PC-3 (cell line): ENCODE data around the gene BRD3. TPM values are rescaled to one million over a fixed set of nuclear protein-coding genes. Genes with fewer than 3 reads are reported as not detected.

ENCODE experiments used
- ATAC-seq: fragments of 200-7000 bp; cut with Tn5 transposase; 2 replicates; pipeline ENCODE4 v1.9.1; 2020; ENCODE audit warnings: mild to moderate bottlenecking, moderate library complexity
- BruUV-seq: library from RNA; stranded (reverse); fragments of 400-500 nt; replicated peaks from 2 replicates; lab custom pipeline; 2021; lab: Mats Ljungman, UMichigan
- CTCF ChIA-PET: fragments of 300-600 bp; sonication (Branson Sonifier 250); formaldehyde crosslinking; loops from one replicate; lab custom pipeline; 2022; ENCODE audit warnings: antibody characterized with exemption; lab: Charles Lee
- POLR2A ChIA-PET: fragments of 300-600 bp; sonication (Branson Sonifier 250); formaldehyde crosslinking; loops from one replicate; lab custom pipeline; 2022; ENCODE audit warnings: antibody characterized with exemption; ENCODE audit not compliant: unreplicated experiment; lab: Charles Lee
- DNase-seq: peaks from one replicate; pipeline ENCODE4 v3.0.0-alpha.2; 2015
- H2AFZ ChIP-seq: fragments of 300-600 bp; sonication (generic); 2 replicates; pipeline ENCODE4 v1.6.0; 2016; ENCODE audit warnings: antibody characterized with exemption, low read length
- H3F3A ChIP-seq: fragments of 300-600 bp; sonication (generic); one replicate; pipeline ENCODE4 v1.6.0; 2017; ENCODE audit warnings: antibody characterized with exemption, low read length, control low read depth, mild to moderate bottlenecking; ENCODE audit not compliant: unreplicated experiment
- H3K27ac ChIP-seq: fragments of 300-600 bp; sonication (generic); 2 replicates; pipeline ENCODE4 v1.5.1; 2016; ENCODE audit warnings: mild to moderate bottlenecking, low read length
- H3K27me3 ChIP-seq: fragments of 300-600 bp; sonication (generic); 2 replicates; pipeline ENCODE4 v1.6.1; 2016; ENCODE audit warnings: low read length, mixed read lengths
- H3K36me3 ChIP-seq: fragments of 300-600 bp; sonication (generic); 2 replicates; pipeline ENCODE4 v1.6.1; 2016; ENCODE audit warnings: low read depth, mixed run types, low read length, mixed read lengths
- H3K4me1 ChIP-seq: fragments of 300-600 bp; sonication (generic); 2 replicates; pipeline ENCODE4 v1.5.1; 2016; ENCODE audit warnings: low read length; ENCODE audit not compliant: insufficient read depth
- H3K4me2 ChIP-seq: fragments of 300-600 bp; sonication (generic); 2 replicates; pipeline ENCODE4 v1.6.0; 2016; ENCODE audit warnings: low read length
- H3K4me3 ChIP-seq: fragments of 300-600 bp; sonication (generic); 2 replicates; pipeline ENCODE4 v1.5.1; 2016; ENCODE audit warnings: mild to moderate bottlenecking, low read length, mixed read lengths
- H3K79me2 ChIP-seq: fragments of 300-600 bp; sonication (generic); 2 replicates; pipeline ENCODE4 v1.6.1; 2017; ENCODE audit warnings: low read length, mixed read lengths
- H3K9ac ChIP-seq: fragments of 300-600 bp; sonication (generic); 2 replicates; pipeline ENCODE4 v1.6.0; 2016; ENCODE audit warnings: mild to moderate bottlenecking, low read length
- H3K9me2 ChIP-seq: fragments of 300-600 bp; sonication (generic); replicated peaks from 2 replicates; pipeline ENCODE4 v1.6.1; 2016; ENCODE audit warnings: mixed run types, low read length, mixed read lengths
- H3K9me3 ChIP-seq: fragments of 300-600 bp; sonication (generic); 2 replicates; pipeline ENCODE4 v1.6.1; 2016; ENCODE audit warnings: low read length, mixed read lengths
- H4K20me1 ChIP-seq: fragments of 300-600 bp; sonication (generic); 2 replicates; pipeline ENCODE4 v1.6.1; 2016; ENCODE audit warnings: low read length, mixed read lengths
- CTCF ChIP-seq: fragments of 300-600 bp; sonication (generic); conservative IDR thresholded peaks from 2 replicates; pipeline ENCODE4 v1.5.1; 2017; ENCODE audit warnings: antibody characterized with exemption, low read depth, mild to moderate bottlenecking, low read length
- EZH2 ChIP-seq: fragments of 300-600 bp; sonication (generic); IDR thresholded peaks from one replicate; pipeline ENCODE4 v1.6.1; 2017; ENCODE audit warnings: antibody characterized with exemption, mild to moderate bottlenecking, low read length; ENCODE audit not compliant: unreplicated experiment
- EZH2phosphoT487 ChIP-seq: fragments of 300-600 bp; sonication (generic); IDR thresholded peaks from 2 replicates; pipeline ENCODE4 v1.6.1; 2018; ENCODE audit warnings: mild to moderate bottlenecking, antibody characterized with exemption, low read length, borderline replicate concordance
- intact Hi-C: fragments of 100-400 bp; cut with micrococcal nuclease; formaldehyde crosslinking; loops from 2 replicates; pipeline ENCODE4 v1.9.0; 2023
- total RNA-seq: library from RNA; depleted of rRNA; stranded (reverse); fragments of >200 nt; gene quantifications from 2 replicates; pipeline ENCODE4 v1.2.3, GENCODE V29; 2014

Gene BRD3
- total RNA-seq, 1 experiment from 2014 or later: 5.5 TPM

- no peak overlapping the region for H3K4me3 ChIP-seq
- no peaks in the 10 kb centered on the region for H3K9me3 ChIP-seq
- BruUV-seq: no TSS peak
- ATAC-seq (no peak), DNase-seq (no peak)
- H3K4me2 ChIP-seq: no peak overlapping the region
- H4K20me1 ChIP-seq: no peaks in the 10 kb centered on the region
- no peaks in the 10 kb centered on the region for H3K9me2 ChIP-seq
- ChIA-PET POLR2A (no interaction called here), CTCF (no interaction called here)
- H3F3A ChIP-seq: no peaks in the 10 kb centered on the region
- no peak overlapping the region for H2AFZ ChIP-seq
- no peaks in the 10 kb centered on the region for H3K79me2 ChIP-seq
- no peak for TF ChIP-seq EZH2
- no peak for TF ChIP-seq EZH2phosphoT487
- TF ChIP-seq CTCF: no peak
- H3K36me3 ChIP-seq: no peaks in the 10 kb centered on the region
- H3K27ac ChIP-seq: no peak overlapping the region
- intact Hi-C loops: no loop called here
- H3K27me3 ChIP-seq: no peaks in the 10 kb centered on the region
- H3K9ac ChIP-seq: no peak overlapping the region
- no peaks in the 10 kb centered on the region for H3K4me1 ChIP-seq
Measured at GRCh38 chr9:134046894-134047681, 20.7 kb downstream of the BRD3 start.

- H3K27me3 ChIP-seq: no peaks in the 10 kb centered on the region
- no peaks in the 10 kb centered on the region for H3F3A ChIP-seq
- H3K9me3 ChIP-seq: no peaks in the 10 kb centered on the region
- ATAC-seq (no peak), DNase-seq (no peak)
- no peak overlapping the region for H3K4me2 ChIP-seq
- no peaks in the 10 kb centered on the region for H4K20me1 ChIP-seq
- H3K79me2 ChIP-seq: no peaks in the 10 kb centered on the region
- H2AFZ ChIP-seq: no peak overlapping the region
- CTCF ChIA-PET: no interaction called here
- H3K4me3 ChIP-seq: no peak overlapping the region
- H3K9ac ChIP-seq: no peak overlapping the region
- H3K9me2 ChIP-seq: no peaks in the 10 kb centered on the region
- no peak overlapping the region for H3K27ac ChIP-seq
- TF ChIP-seq EZH2 (no peak), EZH2phosphoT487 (no peak), CTCF (no peak)
- intact Hi-C loops: no loop called here
- H3K36me3 ChIP-seq: no peaks in the 10 kb centered on the region
- BruUV-seq: no TSS peak
- POLR2A ChIA-PET: no interaction called here
- H3K4me1 ChIP-seq: no peaks in the 10 kb centered on the region
Measured at GRCh38 chr9:134045841-134046544, 21.8 kb downstream of the BRD3 start.

- BruUV-seq: no TSS peak
- POLR2A ChIA-PET: no interaction called here
- Histone ChIP-seq H3F3A (no peaks in the 10 kb centered on the region), H3K79me2 (no peaks in the 10 kb centered on the region), H3K9ac (no peak overlapping the region), H3K4me1 (no peaks in the 10 kb centered on the region), H4K20me1 (no peaks in the 10 kb centered on the region), H3K27ac (no peak overlapping the region), H3K36me3 (no peaks in the 10 kb centered on the region), H3K9me3 (no peaks in the 10 kb centered on the region), H3K4me3 (no peak overlapping the region), H2AFZ (no peak overlapping the region), H3K4me2 (no peak overlapping the region), H3K27me3 (no peaks in the 10 kb centered on the region), H3K9me2 (no peaks in the 10 kb centered on the region)
- CTCF ChIA-PET: no interaction called here
- intact Hi-C loops: no loop called here
- ATAC-seq (no peak), DNase-seq (no peak)
- no peak for TF ChIP-seq EZH2
- no peak for TF ChIP-seq CTCF
- no peak for TF ChIP-seq EZH2phosphoT487
Measured at GRCh38 chr9:134044944-134045343, 22.9 kb downstream of the BRD3 start.
